22Rv1 (cell line): ENCODE measurements around the gene ZNF76.

Source experiments
- CTCF ChIP-seq: fragments of 450-650 bp; IDR thresholded peaks from 2 replicates; pipeline ENCODE4 v1.5.1; 2017; ENCODE audit warnings: mild to moderate bottlenecking
- ZFX ChIP-seq: fragments of 450-650 bp; IDR thresholded peaks from 2 replicates; pipeline ENCODE4 v1.6.1; 2017; ENCODE audit warnings: antibody characterized with exemption, borderline replicate concordance

DNA sequence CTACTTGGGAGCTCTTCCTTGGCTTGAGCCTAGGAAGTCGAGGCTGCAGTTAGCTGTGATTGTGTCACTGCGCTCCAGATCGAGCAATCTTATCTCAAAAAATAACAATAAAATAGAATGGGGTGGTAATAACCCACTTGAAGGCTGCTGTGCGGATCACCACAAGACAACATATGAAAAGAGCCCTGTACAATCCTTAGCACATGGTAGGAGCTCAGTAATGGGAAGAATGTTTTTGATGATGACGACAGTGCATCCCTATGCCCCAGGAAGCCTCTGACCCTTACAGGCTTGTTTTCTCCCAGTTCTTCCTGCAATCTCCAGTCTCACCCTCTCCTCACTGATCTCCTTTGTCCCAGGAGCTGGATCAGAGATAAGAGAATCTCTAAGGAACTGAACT lies 30.2 kb upstream of the ZNF76 start:
- TF ChIP-seq ZFX (no peak), CTCF (no peak)
